Right ventricle myocardium superior (tissue), 1 donor: ENCODE results near the gene CR1L. TPM values are rescaled to one million over a fixed set of nuclear protein-coding genes. Genes with fewer than 3 reads are reported as not detected.
"Not testable (repeated sequence)": the region's sequence is repeated elsewhere in the genome, so short reads cannot be mapped to it uniquely, and the experiment has no call there.

Experiments
- ATAC-seq: fragments of 200-7000 bp; cut with Tn5 transposase; one replicate; pipeline ENCODE4 v1.9.1; 2020; ENCODE audit warnings: mild to moderate bottlenecking; ENCODE audit not compliant: poor library complexity
- DNase-seq: peaks from one replicate; pipeline ENCODE4 v3.0.0-alpha.2; 2020
- intact Hi-C: fragments of 100-400 bp; cut with DNase I; formaldehyde crosslinking; loops from one replicate; pipeline ENCODE4 v1.11.2; 2022
- total RNA-seq: library from RNA; stranded (reverse); fragmentation: NEBNext Ultra II Directional; extraction: Animal tissue kit (Norgen Biotek cat#: 25700); gene quantifications from one replicate; pipeline ENCODE4 v1.2.1, GENCODE V29; 2021
- donor health status: DM: no; HTN: yes; CAD: no; lungs with severe emphysema.

Gene CR1L
- total RNA-seq, 1 donor from 2014 or later = not detected

- ATAC-seq = no peak
- no peak for DNase-seq
- intact Hi-C loops = no loop called here
These were observed 108.7 kb downstream of the CR1L start for GRCh38 chr1:207753611-207754010.

DNA sequence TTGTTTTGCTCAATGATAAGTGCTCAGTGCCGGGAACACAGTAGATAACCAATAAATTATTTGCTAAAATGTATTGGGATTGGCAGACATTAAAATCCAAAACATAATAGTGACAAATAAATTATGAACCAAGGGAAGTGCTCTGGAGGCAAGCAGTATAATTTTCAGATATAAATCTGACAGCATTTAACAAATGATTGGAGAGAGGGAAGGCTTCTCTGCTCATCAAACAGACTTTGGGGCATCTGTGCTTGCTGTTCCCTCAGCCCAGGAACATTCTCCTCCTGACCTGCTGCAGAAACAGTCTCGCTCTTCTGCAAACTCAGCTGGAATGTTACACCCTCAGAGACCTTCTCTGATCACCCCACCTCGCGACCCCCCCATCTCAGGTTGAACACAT is 109.1 kb downstream of the CR1L start:
- ATAC-seq (no peak), DNase-seq (no peak)
- intact Hi-C loops = no loop called here

DNA sequence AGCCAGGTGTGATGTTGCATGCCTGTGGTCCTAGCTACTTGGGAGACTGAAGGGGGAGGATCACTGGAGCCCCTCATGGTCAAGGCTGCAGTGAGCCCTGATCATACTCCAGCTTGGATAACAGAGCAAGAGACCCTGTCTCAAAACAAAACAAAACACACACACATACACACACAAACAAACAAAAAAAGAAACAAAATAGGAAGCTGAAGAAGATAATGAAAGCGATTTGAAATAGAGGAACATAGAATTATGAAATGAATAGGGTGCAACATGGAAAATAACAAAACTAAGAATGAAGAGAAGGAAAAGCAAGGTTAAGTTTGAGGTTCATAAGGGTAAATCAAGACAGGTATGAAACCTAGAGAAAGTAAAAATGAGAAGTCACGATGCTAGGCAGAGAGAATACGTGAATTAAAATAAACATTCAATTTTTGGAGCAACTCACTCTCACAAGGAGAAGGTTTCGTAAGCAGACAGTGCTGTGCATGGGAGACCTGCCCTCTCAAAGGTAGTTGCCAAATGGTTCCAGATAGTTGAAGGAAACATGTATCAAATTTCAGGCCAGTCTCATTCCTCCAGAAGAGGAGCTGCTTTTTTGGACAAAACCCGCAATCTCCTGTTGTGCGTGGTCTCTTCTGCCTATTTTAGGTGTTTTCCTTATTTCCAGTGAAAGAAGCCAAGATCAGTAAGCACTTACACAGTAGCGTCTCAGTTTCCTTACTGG is 110.2 kb downstream of the CR1L start:
- intact Hi-C loops = no loop called here
- ATAC-seq (no peak), DNase-seq (no peak)

DNA sequence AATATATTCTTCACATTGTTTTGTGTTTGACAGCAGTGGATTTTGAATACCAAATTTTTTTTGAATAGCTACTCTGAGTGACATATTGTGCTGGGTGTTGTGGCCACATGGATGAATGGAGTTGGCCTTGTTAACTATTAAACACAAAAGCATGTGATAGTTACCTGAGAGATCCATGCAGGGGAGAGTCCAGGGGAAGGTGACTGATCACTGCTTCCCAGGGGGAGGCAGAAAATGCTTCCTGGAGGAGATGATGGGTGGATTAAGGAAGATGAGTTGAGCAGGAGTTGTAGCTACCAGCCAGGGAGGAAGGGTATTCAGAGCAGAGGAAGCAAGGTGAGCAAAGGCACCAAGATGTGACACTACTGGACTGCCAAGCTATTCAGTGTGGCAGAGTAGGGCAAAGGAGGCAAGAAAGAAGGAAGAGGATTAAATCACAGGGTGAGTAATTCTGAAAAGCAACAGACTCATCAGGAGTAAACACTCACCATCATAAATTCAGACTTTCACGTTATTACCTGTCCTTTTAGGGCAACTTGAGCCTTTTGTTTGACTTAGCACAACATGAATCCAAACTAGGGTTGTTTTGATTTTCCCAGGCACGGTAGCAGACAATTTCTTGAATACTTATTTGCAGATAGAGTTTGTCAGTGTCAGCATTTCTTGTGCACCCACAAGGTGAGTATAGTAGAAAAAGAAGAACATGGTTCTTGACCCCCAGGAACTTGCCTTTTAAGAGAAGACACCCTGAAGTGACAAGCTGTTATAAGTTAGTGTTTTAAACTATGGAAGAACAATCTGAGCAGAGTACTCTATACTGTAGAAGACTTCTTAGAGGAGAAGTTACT is 111.1 kb downstream of the CR1L start:
- no peak for ATAC-seq
- intact Hi-C loops = no loop called here
- DNase-seq = no peak

- no peak for ATAC-seq
- DNase-seq = peak; percentile 40
- intact Hi-C loops = no loop called here
These were observed 117.7 kb downstream of the CR1L start for GRCh38 chr1:207762622-207763021.

DNA sequence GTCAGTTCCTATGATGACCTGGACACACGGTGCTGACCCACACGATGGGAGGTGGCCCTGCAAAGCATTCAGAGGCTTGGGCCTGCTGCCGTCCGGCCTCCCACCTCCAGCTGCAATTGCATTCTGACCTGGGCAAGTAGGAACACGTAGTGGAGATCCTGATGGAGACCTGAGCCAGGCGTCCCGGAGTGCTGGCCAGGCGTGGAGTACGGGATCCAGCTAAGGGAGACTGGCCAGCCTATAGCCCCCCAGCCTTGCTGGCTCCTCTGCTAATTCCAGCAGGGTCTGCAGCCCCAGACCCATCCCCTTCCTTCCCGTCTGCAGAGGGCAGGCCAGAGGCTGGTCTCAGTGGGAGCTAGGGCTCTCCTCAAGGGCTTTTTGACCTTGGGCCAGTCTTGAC is 118.2 kb downstream of the CR1L start:
- ATAC-seq = no peak

DNA sequence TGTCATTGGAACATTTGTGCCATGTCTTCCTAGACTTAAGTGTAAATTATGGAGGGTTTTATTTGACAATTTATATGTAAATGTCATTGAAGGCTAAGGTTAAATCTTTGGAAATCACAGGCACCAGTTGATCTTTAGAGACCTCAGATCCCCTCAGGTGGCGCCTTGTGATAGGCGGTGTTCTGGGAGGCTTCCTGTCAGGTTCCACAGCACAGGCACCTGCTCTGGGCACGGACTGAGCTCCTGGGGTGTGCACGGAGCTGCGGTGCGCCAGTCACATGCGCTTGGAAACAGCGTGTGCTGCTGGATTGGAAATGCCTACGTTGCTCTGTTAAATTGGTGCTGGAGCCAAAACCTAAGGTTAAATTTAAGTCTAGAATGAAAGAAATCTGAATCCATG is 119.0 kb downstream of the CR1L start:
- ATAC-seq (no peak), DNase-seq (no peak)
- intact Hi-C loops = no loop called here

More for the DNA sequence above, 118.2 kb downstream of the CR1L start:
- intact Hi-C loops = no loop called here
- no peak for DNase-seq

DNA sequence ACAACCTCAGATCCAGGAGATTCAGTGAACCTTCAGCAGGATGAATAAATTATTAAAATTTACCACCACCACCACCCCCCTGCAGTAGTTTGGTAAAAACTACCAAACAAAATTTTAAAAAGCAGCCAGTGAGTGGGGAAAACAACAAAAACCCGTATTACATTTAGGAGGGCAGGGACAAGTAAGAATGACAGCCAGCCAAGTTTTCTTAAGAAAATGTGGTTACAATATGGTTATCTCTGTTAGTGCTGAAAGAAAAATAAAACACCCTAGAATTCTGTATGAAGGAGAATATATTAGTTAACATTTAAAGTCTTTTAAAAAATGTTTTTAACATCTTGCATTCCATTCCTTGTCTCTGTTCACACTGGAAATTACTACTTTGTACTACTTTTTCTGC is 121.6 kb downstream of the CR1L start:
- ATAC-seq (no peak), DNase-seq (no peak)
- intact Hi-C loops = no loop called here

DNA sequence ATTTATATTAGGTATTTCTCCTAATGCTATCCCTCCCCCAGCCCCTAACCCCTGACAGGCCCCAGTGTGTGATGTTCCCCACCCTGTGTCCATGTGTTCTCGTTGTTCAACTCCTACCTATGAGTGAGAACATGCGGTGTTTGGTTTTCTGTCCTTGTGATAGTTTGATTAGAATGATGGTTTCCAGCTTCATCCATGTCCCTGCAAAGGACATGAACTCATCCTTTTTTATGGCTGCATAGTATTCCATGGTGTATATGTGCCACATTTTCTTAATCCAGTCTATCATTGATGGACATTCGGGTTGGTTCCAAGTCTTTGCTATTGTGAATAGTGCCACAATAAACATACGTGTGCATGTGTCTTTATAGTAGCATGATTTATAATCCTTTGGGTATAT is 125.6 kb downstream of the CR1L start:
- DNase-seq, ATAC-seq, intact Hi-C loops: not testable (repeated sequence)

Other genes with a start within 250 kb of the CR1L start
- not detected for gene CR2, start 190.8 kb upstream of the CR1L start, total RNA-seq
- 2.4 TPM for gene CR1, start 149.0 kb upstream of the CR1L start, total RNA-seq
- gene CD46, start 106.9 kb downstream of the CR1L start, total RNA-seq = 86.0 TPM